Prostate gland (tissue), 2 donors: Measurements from ENCODE around the gene SUPT20HL1.
"Not testable (repeated sequence)": the region's sequence is repeated elsewhere in the genome, so short reads cannot be mapped to it uniquely, and the experiment has no call there.

Experiments used
- CTCF ChIP-seq, 4 experiments: fragments of 200-600 bp in 2 of 4; fragments of 450-650 bp in 2 of 4; sonication (generic) in 2 of 4; IDR thresholded peaks; 1 replicate in 3 of 4; 2 replicates in 1 of 4; pipeline ENCODE4 v1.5.1; 2016 to 2019; ENCODE audit warnings: antibody characterized with exemption in 4 of 4, mild to moderate bottlenecking in 2 of 4, moderate library complexity in 2 of 4
- POLR2AphosphoS5 ChIP-seq: sonication (generic); formaldehyde crosslinking; IDR thresholded peaks from one replicate; pipeline ENCODE4 v1.6.1; 2017; ENCODE audit warnings: antibody characterized with exemption

DNA sequence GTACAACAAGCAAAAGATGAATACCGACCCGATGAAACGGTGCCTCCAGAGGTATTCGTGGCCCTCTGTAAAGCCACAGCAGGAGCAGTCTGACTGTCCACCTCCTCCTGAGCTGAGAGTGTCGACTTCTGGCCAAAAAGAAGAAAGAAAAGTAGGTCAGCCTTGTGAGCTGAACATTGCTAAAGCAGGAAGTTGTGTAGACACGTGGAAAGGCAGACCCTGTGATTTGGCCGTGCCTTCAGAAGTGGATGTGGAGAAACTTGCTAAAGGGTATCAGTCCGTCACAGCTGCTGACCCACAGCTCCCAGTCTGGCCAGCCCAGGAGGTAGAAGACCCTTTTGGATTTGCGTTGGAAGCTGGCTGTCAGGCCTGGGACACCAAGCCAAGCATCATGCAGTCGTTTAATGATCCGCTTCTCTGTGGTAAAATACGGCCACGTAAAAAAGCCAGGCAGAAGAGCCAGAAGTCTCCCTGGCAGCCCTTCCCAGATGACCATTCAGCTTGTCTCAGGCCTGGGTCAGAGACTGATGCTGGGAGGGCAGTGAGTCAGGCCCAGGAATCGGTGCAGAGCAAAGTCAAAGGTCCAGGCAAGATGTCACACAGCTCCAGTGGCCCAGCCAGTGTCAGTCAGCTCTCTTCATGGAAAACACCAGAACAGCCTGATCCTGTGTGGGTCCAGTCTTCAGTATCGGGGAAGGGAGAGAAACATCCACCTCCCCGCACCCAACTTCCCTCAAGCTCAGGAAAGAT is 3.2 kb downstream of the SUPT20HL1 start:
- not testable (repeated sequence) for TF ChIP-seq CTCF (IDR thresholded peaks at IDR 0.05); POLR2AphosphoS5
